CD14-positive monocyte (primary cell): ENCODE results near the gene KRT12. TPM values are rescaled to one million over a fixed set of nuclear protein-coding genes. Genes with fewer than 3 reads are reported as not detected.

Source experiments
- DNase-seq, 3 donors: peaks; one replicate each; pipeline ENCODE4 v3.0.0-alpha.2; 2011 to 2022
- H2AFZ ChIP-seq: 2 replicates; pipeline ENCODE4 v1.6.0; 2012; ENCODE audit warnings: mild to moderate bottlenecking, low read depth, low read length, inconsistent platforms; ENCODE audit not compliant: insufficient read depth, poor library complexity, severe bottlenecking
- H3K27ac ChIP-seq, 2 donors: 1 replicate in 1 of 2; 2 replicates in 1 of 2; pipeline ENCODE4 v1.5.1; 2012 to 2013; ENCODE audit warnings: low read length in 2 of 2, control low read depth in 1 of 2, inconsistent platforms in 1 of 2, low read depth in 1 of 2, mild to moderate bottlenecking in 1 of 2
- H3K27me3 ChIP-seq, 2 donors: one replicate each; pipeline versions ENCODE4 v1.6.0 to v1.6.1; 2011 to 2013; ENCODE audit warnings: low read length in 2 of 2; ENCODE audit not compliant: control insufficient read depth in 2 of 2, insufficient read depth in 2 of 2
- H3K36me3 ChIP-seq, 2 donors: replicated peaks in 1 of 2; 1 replicate in 1 of 2; 2 replicates in 1 of 2; pipeline versions ENCODE4 v1.5.1 to v1.6.1; 2012 to 2013; ENCODE audit warnings: low read length in 2 of 2, control low read depth in 1 of 2, inconsistent platforms in 1 of 2, mild to moderate bottlenecking in 1 of 2; ENCODE audit not compliant: insufficient read depth in 2 of 2, control insufficient read depth in 1 of 2
- H3K4me1 ChIP-seq, 2 donors: 1 replicate in 1 of 2; 2 replicates in 1 of 2; pipeline versions ENCODE4 v1.5.1 to v1.6.1; 2012 to 2013; ENCODE audit warnings: low read length in 2 of 2, control low read depth in 1 of 2, inconsistent platforms in 1 of 2, mild to moderate bottlenecking in 1 of 2, moderate library complexity in 1 of 2; ENCODE audit not compliant: insufficient read depth in 2 of 2, control insufficient read depth in 1 of 2
- H3K4me2 ChIP-seq: replicated peaks from 2 replicates; pipeline ENCODE3; 2012; ENCODE audit warnings: low read length, moderate library complexity, mild to moderate bottlenecking; ENCODE audit not compliant: poor library complexity, severe bottlenecking; ENCODE audit errors: extremely low read depth
- H3K4me3 ChIP-seq, 3 experiments: fragments of 200-600 bp in 1 of 3; sonication (generic) in 1 of 3; replicated peaks in 1 of 3; 1 replicate in 2 of 3; 2 replicates in 1 of 3; pipeline ENCODE4 v1.5.1; 2011 to 2013; ENCODE audit warnings: low read length in 3 of 3, mild to moderate bottlenecking in 3 of 3, control low read depth in 2 of 3, low read depth in 2 of 3, inconsistent platforms in 1 of 3, moderate library complexity in 1 of 3
- H3K79me2 ChIP-seq: 2 replicates; pipeline ENCODE4 v1.6.0; 2012; ENCODE audit warnings: mild to moderate bottlenecking, control low read depth, inconsistent platforms, low read length, moderate library complexity; ENCODE audit not compliant: insufficient read depth
- H3K9ac ChIP-seq: 2 replicates; pipeline ENCODE4 v1.6.0; 2017; ENCODE audit warnings: low read length, mild to moderate bottlenecking; ENCODE audit not compliant: insufficient read depth, poor library complexity, severe bottlenecking
- H3K9me3 ChIP-seq, 2 donors: replicated peaks in 1 of 2; 1 replicate in 1 of 2; 2 replicates in 1 of 2; pipeline versions ENCODE4 v1.5.1 to v1.6.1; 2012 to 2013; ENCODE audit warnings: low read length in 2 of 2, control low read depth in 1 of 2; ENCODE audit not compliant: control insufficient read depth in 1 of 2, insufficient read depth in 1 of 2
- H4K20me1 ChIP-seq: 2 replicates; pipeline ENCODE4 v1.6.0; 2012; ENCODE audit warnings: mild to moderate bottlenecking, low read length, control low read depth, moderate library complexity; ENCODE audit not compliant: insufficient read depth
- H3K27ac Mint-ChIP-seq, 7 donors: one replicate each; pipeline ENCODE4 v1.8.0; 2020; ENCODE audit warnings: mild to moderate bottlenecking in 7 of 7, mixed read lengths in 7 of 7, moderate library complexity in 6 of 7, inconsistent platforms in 2 of 7
- H3K27me3 Mint-ChIP-seq, 3 donors: one replicate each; pipeline ENCODE4 v1.8.0; 2021 to 2022; ENCODE audit warnings: low read depth in 3 of 3, mild to moderate bottlenecking in 3 of 3, mixed read lengths in 3 of 3, moderate library complexity in 3 of 3, inconsistent platforms in 1 of 3
- H3K36me3 Mint-ChIP-seq, 2 donors: one replicate each; pipeline ENCODE4 v1.8.0; 2020; ENCODE audit warnings: mixed read lengths in 2 of 2, inconsistent platforms in 1 of 2, mild to moderate bottlenecking in 1 of 2
- H3K4me1 Mint-ChIP-seq: one replicate; pipeline ENCODE4 v1.8.0; 2020; ENCODE audit warnings: mild to moderate bottlenecking, mixed read lengths
- H3K4me3 Mint-ChIP-seq, 2 donors: one replicate each; pipeline ENCODE4 v1.8.0; 2020; ENCODE audit warnings: mild to moderate bottlenecking in 2 of 2, mixed read lengths in 2 of 2, moderate library complexity in 1 of 2
- H3K9me3 Mint-ChIP-seq, 7 donors: one replicate each; pipeline ENCODE4 v1.8.0; 2020 to 2022; ENCODE audit warnings: mixed read lengths in 7 of 7, mild to moderate bottlenecking in 6 of 7, moderate library complexity in 6 of 7, inconsistent platforms in 2 of 7
- WGBS: methylation state at CpG from one replicate; pipeline ENCODE4 v1.1.5; 2013; ENCODE audit warnings: missing lambda C conversion rate; ENCODE audit not compliant: insufficient coverage; 5-methylcytosine and 5-hydroxymethylcytosine counted together
- intact Hi-C, 2 donors: fragments of 100-400 bp; cut with micrococcal nuclease; formaldehyde crosslinking; loops; one replicate each; pipeline versions ENCODE4 v1.15.0 to v1.15.1; 2023
- polyA plus RNA-seq, 3 donors: library from polyadenylated mRNA; depleted of rRNA in 1 of 3; unstranded in 2 of 3; stranded (reverse) in 1 of 3; fragments of 300-500 nt in 2 of 3; fragments of >200 nt in 1 of 3; fragmentation: Illumina TruSeq in 2 of 3; gene quantifications; 1 replicate in 2 of 3; 2 replicates in 1 of 3; pipeline ENCODE4 v1.2.3, GENCODE V29; 2012 to 2021
- TF ChIP-seq, protein P1 (sequence below): fragments of 200-600 bp; IDR thresholded peaks from one replicate; pipeline ENCODE4 v1.8.0; 2022; ENCODE audit warnings: antibody characterized with exemption, mild to moderate bottlenecking

The KRT12 gene
- polyA plus RNA-seq, 3 donors: not detected

- H2AFZ ChIP-seq: no peak overlapping the region
- Mint-ChIP-seq H3K36me3 (no peaks in the 10 kb centered on the region), H3K4me3 (no peak overlapping the region), H3K27ac (no peak overlapping the region), H3K4me1 (no peaks in the 10 kb centered on the region), H3K27me3 (peaks cover 2 to 8% (median 3%) of the 10 kb centered on the region in 3 donors), H3K9me3 (peaks cover 0 to 3% (median 2%) of the 10 kb centered on the region in 7 donors)
- no peaks in the 10 kb centered on the region for H3K9me3 ChIP-seq
- H3K9ac ChIP-seq: no peak overlapping the region
- intact Hi-C loops: no loop called here
- H3K4me2 ChIP-seq: no peak overlapping the region
- H4K20me1 ChIP-seq: no peaks in the 10 kb centered on the region
- no peak overlapping the region for H3K27ac ChIP-seq
- TF ChIP-seq, protein P1, sequence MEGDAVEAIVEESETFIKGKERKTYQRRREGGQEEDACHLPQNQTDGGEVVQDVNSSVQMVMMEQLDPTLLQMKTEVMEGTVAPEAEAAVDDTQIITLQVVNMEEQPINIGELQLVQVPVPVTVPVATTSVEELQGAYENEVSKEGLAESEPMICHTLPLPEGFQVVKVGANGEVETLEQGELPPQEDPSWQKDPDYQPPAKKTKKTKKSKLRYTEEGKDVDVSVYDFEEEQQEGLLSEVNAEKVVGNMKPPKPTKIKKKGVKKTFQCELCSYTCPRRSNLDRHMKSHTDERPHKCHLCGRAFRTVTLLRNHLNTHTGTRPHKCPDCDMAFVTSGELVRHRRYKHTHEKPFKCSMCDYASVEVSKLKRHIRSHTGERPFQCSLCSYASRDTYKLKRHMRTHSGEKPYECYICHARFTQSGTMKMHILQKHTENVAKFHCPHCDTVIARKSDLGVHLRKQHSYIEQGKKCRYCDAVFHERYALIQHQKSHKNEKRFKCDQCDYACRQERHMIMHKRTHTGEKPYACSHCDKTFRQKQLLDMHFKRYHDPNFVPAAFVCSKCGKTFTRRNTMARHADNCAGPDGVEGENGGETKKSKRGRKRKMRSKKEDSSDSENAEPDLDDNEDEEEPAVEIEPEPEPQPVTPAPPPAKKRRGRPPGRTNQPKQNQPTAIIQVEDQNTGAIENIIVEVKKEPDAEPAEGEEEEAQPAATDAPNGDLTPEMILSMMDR: no peak
- H3K4me3 ChIP-seq: no peak overlapping the region
- no peaks in the 10 kb centered on the region for H3K79me2 ChIP-seq
- H3K36me3 ChIP-seq: no peaks in the 10 kb centered on the region
- DNase-seq: no peak
- no peaks in the 10 kb centered on the region for H3K4me1 ChIP-seq
- peaks cover 0 to 2% of the 10 kb centered on the region in 2 donors for H3K27me3 ChIP-seq
Measured at GRCh38 chr17:40833882-40834281, 33.1 kb downstream of the KRT12 start.

DNA sequence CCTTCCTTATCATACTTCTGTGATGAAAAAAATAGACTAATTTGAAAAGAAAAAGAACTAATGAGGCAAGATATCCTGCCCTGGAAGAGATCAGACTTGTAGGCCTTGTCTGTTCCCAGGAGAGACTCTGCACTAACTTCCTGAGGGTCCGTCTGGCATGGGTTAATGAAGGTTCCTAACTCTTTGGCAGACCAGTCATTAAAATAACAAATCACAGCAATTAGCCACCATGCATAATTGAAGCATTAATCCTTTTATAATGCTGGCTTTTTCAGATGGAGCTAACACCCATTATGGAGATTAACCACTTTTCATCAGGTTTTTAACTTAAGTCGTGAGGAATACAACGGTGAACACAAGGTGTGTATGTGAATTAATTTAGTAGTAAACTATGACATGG, 34.2 kb downstream of the KRT12 start:
- no peaks in the 10 kb centered on the region for H3K4me1 ChIP-seq
- no peaks in the 10 kb centered on the region for H3K36me3 ChIP-seq
- Mint-ChIP-seq H3K9me3 (peaks cover 0 to 3% (median 2%) of the 10 kb centered on the region in 7 donors), H3K27me3 (peaks cover 2 to 5% (median 2%) of the 10 kb centered on the region in 3 donors), H3K27ac (no peak overlapping the region), H3K36me3 (no peaks in the 10 kb centered on the region), H3K4me1 (no peaks in the 10 kb centered on the region), H3K4me3 (no peak overlapping the region)
- WGBS: no CpG with 5 or more reads among the region's 3 CpGs
- H3K9me3 ChIP-seq: no peaks in the 10 kb centered on the region
- no peak overlapping the region for H3K9ac ChIP-seq
- no peak overlapping the region for H3K27ac ChIP-seq
- no peak for DNase-seq
- no peaks in the 10 kb centered on the region for H4K20me1 ChIP-seq
- no peaks in the 10 kb centered on the region for H3K27me3 ChIP-seq
- intact Hi-C loops: no loop called here
- TF ChIP-seq, protein P1: no peak
- no peak overlapping the region for H3K4me2 ChIP-seq
- no peak overlapping the region for H2AFZ ChIP-seq
- H3K79me2 ChIP-seq: no peaks in the 10 kb centered on the region
- H3K4me3 ChIP-seq: no peak overlapping the region
